Measurements from ENCODE around the gene ZSCAN25. TPM values are rescaled to one million over a fixed set of nuclear protein-coding genes. Genes with fewer than 3 reads are reported as not detected.

The ZSCAN25 gene
- total and polyA plus RNA-seq, 2 of the 13 experiments (the other 11 are each of a cell fraction or from before 2014, with no cell fraction given): 12.1 to 16.8 TPM

GRCh38 chr7:99616359-99617191 is at the start of gene ZSCAN25 (continued):
- TF ChIP-seq ZNF136 (CRISPR knock-in tag; IDR thresholded peaks at IDR 0.05; ENCODE audit: low read depth): peak; percentile 94; the same call in 1 of the 2 replicates
- TF ChIP-seq, protein P1, sequence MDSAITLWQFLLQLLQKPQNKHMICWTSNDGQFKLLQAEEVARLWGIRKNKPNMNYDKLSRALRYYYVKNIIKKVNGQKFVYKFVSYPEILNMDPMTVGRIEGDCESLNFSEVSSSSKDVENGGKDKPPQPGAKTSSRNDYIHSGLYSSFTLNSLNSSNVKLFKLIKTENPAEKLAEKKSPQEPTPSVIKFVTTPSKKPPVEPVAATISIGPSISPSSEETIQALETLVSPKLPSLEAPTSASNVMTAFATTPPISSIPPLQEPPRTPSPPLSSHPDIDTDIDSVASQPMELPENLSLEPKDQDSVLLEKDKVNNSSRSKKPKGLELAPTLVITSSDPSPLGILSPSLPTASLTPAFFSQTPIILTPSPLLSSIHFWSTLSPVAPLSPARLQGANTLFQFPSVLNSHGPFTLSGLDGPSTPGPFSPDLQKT (CRISPR knock-in tag; IDR thresholded peaks at IDR 0.05; ENCODE audit: borderline replicate concordance): no peak; the same call in 1 of the 2 replicates
- TF ChIP-seq, protein P2, sequence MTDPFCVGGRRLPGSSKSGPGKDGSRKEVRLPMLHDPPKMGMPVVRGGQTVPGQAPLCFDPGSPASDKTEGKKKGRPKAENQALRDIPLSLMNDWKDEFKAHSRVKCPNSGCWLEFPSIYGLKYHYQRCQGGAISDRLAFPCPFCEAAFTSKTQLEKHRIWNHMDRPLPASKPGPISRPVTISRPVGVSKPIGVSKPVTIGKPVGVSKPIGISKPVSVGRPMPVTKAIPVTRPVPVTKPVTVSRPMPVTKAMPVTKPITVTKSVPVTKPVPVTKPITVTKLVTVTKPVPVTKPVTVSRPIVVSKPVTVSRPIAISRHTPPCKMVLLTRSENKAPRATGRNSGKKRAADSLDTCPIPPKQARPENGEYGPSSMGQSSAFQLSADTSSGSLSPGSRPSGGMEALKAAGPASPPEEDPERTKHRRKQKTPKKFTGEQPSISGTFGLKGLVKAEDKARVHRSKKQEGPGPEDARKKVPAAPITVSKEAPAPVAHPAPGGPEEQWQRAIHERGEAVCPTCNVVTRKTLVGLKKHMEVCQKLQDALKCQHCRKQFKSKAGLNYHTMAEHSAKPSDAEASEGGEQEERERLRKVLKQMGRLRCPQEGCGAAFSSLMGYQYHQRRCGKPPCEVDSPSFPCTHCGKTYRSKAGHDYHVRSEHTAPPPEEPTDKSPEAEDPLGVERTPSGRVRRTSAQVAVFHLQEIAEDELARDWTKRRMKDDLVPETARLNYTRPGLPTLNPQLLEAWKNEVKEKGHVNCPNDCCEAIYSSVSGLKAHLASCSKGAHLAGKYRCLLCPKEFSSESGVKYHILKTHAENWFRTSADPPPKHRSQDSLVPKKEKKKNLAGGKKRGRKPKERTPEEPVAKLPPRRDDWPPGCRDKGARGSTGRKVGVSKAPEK (CRISPR knock-in tag; IDR thresholded peaks at IDR 0.05; ENCODE audit: borderline replicate concordance): peak; percentile 40; the same call in 1 of the 2 replicates
- TF ChIP-seq THAP9 (CRISPR knock-in tag; IDR thresholded peaks at IDR 0.05; ENCODE audit: borderline replicate concordance): peak; percentile 90
- peak; percentile 80 for TF ChIP-seq HNRNPLL (IDR thresholded peaks at IDR 0.05; ENCODE audit: low read depth, low read length, poor library complexity, severe bottlenecking)
- peak; percentile 37; the same call in 1 of the 2 replicates for TF ChIP-seq NFIC (IDR thresholded peaks at IDR 0.05; ENCODE audit: low read length)
- TF ChIP-seq ZNF563 (CRISPR knock-in tag; IDR thresholded peaks at IDR 0.05): peak; percentile 83; the same call in 1 of the 2 replicates
- TF ChIP-seq TFDP1 (CRISPR knock-in tag; IDR thresholded peaks at IDR 0.05; ENCODE audit: borderline replicate concordance): peak; percentile 52
- no peak for TF ChIP-seq PRPF4 (IDR thresholded peaks at IDR 0.05; ENCODE audit: low read depth, low read length, poor library complexity, severe bottlenecking)
- TF ChIP-seq ZNF264 (CRISPR knock-in tag; IDR thresholded peaks at IDR 0.05): peak; percentile 60; the same call in 1 of the 2 replicates
- TF ChIP-seq, protein P3, sequence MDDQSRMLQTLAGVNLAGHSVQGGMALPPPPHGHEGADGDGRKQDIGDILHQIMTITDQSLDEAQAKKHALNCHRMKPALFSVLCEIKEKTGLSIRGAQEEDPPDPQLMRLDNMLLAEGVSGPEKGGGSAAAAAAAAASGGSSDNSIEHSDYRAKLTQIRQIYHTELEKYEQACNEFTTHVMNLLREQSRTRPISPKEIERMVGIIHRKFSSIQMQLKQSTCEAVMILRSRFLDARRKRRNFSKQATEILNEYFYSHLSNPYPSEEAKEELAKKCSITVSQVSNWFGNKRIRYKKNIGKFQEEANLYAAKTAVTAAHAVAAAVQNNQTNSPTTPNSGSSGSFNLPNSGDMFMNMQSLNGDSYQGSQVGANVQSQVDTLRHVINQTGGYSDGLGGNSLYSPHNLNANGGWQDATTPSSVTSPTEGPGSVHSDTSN (CRISPR knock-in tag; IDR thresholded peaks at IDR 0.05; ENCODE audit: borderline replicate concordance): no peak
- TF ChIP-seq DBP (CRISPR knock-in tag; IDR thresholded peaks at IDR 0.05; ENCODE audit: not compliant biosample characterization): peak; percentile 89
- TF ChIP-seq NR1H2 (CRISPR knock-in tag; IDR thresholded peaks at IDR 0.05; ENCODE audit: borderline replicate concordance, low read depth): 0 out of 2 replicates have a peak, but pooled peaks have one; percentile 68
- TF ChIP-seq ZNF460 (CRISPR knock-in tag; IDR thresholded peaks at IDR 0.05; ENCODE audit: borderline replicate concordance): no peak; the same call in 1 of the 2 replicates
- peak; percentile 88; the same call in 1 of the 2 replicates for TF ChIP-seq SMAD1 (CRISPR knock-in tag; IDR thresholded peaks at IDR 0.05; ENCODE audit: borderline replicate concordance, low read depth)
- no peak; the same call in none of the 2 replicates for TF ChIP-seq ZSCAN9 (CRISPR knock-in tag; IDR thresholded peaks at IDR 0.05; ENCODE audit: borderline replicate concordance)

Measured in HepG2 (cell line).